GM21619 (cell line): ENCODE measurements around the gene PSMD14.

Experiments used
- ATAC-seq: cut with Tn5 transposase; IDR thresholded peaks from one replicate; pipeline ENCODE4 v1.9.1; 2021; ENCODE audit not compliant: unreplicated experiment

PSMD14 gene

DNA sequence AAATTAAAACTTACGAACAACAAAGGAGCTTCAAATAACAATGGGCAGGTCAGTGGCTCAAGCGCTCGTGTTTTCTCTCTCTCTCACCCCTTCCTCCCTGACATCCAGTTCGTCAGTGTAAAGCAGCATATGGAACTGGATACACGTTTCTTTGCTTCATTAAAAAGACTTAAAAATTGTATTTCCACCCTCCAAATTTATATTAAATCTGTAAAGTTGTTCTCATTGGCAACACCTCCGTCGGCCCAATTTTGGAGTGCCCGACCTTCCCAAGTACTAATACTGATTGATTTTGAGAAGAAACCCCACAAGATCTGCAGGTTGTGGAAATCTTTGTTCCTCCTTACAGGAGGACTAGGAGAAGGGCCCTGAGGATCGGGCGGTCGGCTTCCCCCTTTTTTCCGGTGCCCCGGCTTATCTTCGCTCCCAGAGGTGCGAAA is 110.1 kb downstream of the PSMD14 start:
- no peak for ATAC-seq

DNA sequence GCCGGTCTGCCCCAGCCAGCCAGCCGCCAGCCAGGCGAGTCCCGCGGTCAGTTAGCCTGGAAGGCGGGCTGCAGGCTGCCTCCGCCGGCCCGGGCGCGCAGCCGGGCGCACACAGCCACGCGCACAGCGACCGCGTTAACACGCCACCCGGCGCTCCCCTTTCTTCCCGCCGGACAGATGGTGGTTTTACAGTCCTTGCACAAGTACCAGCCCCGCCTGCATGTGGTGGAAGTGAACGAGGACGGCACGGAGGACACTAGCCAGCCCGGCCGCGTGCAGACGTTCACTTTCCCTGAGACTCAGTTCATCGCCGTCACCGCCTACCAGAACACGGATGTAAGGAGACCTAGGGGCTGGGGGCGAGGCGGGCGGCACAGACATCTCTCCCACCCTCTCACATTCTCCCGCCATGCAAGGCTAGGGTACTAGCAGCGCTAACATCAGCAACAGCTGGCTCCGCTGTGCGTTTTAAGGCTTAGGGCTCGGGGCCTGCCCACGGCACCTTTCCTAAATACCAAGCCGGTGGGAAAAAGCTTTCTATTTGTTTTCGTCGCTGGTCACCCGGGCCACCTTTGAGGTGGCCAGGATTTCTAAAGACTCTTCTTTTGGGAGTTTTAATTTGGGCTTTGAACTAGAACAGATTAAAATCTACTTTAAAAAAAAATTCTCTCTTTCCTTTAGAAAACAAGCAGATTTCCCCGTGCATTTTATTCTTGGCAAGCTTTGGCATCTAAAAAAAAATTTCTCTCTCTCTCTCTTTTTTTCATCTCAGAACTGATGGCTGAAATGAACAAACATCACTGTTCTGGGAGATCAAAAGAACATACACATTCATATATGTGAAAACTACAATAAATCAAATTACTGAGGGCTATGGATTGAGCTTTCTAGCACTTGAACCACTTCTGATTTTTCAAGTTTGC is 110.8 kb downstream of the PSMD14 start:
- ATAC-seq, result no peak

DNA sequence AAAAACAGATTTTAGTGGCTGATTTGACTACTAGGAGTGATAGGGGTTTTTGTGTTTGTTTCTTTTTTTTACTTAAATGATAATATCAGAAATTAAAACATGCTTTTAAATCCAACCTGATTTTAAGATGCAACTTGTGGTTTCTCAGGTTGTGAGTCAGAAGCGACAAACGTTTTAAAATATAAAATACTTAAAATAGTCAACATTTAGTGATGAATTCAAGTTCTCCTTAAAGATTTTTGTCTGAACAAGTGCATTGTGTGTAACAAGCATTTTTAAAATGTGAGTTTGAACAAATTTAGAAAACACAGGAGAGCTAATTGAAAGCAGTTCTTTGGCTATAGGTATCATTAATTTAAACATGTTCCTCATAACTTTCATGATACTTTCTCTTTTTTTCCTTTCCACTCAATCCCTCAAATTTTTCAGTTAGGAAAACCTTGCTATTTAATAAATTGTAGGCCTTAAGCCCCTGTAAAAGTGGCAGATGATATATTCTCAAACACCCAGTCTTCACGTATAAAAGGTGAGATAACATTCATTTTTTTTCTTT is 111.5 kb downstream of the PSMD14 start:
- no peak for ATAC-seq

DNA sequence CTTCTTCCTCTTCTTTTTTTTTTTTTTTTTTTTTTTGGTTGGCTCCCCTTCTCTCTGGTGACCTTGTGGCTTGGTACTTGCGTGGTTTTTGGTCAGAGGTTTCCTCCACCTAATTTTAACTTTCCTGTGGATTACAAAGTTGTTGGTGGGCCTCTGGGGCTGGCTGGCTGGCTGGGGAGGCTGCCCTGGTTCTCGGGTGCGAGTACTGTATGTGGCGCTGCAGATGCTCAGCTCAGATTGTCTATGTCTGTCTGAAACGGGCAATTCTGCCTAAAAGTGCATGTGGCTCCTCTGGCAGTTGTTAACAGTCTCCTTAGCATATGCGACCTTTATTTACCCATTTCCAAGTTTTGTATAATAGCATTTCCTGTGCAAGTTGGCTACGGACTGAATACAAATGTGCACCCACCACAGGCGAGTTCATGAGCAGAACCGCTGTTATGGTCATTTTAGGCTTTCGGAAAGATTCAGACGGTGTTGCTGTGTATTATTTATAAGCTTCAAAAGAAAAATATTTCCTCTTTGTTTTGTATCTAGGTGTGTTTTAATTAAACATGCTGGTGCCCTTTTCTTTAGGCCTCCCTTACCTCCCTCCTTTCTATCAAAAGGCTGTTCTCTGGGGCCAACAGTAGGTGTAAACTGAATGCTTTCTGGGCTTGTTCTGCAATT is 112.3 kb downstream of the PSMD14 start:
- no peak for ATAC-seq

DNA sequence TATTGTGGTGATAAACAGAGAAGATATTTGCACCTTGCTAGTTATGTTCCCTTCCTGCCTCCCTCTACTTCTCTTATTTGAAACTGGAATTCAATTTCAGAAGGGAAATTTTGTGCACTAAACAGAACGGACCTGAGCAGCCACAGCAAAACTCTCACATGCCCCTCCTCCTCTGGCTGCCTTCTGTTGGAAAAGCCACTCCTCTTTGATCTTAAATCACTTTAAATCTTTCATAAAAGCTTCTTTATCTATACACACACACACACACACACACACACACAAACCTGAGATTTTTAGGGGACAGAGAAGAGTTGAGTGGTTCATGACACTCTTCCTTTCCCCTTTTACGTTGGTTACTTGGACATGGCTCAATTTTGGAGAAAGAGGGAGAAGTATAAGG is 113.5 kb downstream of the PSMD14 start:
- ATAC-seq, result no peak

DNA sequence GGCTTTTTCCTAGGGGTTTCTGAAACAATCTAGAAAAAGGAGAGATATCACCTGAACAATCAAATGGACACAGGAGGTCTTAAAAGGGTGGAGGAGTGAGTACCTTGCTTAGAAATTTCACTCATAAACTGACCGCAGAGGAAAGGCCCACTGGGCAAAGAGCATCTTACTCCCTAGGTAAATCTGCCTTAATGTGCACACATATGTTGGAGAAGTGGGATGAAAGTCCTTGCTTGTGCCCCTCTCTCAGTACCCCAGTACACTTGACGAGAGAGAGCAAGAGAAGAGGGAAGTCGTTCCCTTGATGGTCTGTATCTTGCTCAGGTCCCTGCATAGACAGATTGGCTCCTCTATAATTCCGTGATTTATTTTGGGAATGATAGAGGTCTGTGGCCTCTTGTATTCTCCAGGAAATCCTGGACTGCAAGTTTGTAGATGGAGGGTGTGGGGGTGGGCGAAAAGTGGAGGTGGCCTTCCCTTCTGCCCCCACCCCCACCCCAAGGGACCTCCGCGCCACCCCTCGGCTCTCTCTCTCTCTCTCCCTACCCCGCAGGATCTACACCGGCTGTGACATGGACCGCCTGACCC is 114.7 kb downstream of the PSMD14 start:
- ATAC-seq, result no peak

DNA sequence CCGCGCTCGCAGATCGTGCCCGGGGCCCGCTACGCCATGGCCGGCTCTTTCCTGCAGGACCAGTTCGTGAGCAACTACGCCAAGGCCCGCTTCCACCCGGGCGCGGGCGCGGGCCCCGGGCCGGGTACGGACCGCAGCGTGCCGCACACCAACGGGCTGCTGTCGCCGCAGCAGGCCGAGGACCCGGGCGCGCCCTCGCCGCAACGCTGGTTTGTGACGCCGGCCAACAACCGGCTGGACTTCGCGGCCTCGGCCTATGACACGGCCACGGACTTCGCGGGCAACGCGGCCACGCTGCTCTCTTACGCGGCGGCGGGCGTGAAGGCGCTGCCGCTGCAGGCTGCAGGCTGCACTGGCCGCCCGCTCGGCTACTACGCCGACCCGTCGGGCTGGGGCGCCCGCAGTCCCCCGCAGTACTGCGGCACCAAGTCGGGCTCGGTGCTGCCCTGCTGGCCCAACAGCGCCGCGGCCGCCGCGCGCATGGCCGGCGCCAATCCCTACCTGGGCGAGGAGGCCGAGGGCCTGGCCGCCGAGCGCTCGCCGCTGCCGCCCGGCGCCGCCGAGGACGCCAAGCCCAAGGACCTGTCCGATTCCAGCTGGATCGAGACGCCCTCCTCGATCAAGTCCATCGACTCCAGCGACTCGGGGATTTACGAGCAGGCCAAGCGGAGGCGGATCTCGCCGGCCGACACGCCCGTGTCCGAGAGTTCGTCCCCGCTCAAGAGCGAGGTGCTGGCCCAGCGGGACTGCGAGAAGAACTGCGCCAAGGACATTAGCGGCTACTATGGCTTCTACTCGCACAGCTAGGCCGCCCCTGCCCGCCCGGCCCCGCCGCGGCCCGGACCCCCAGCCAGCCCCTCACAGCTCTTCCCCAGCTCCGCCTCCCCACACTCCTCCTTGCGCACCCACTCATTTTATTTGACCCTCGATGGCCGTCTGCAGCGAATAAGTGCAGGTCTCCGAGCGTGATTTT is 115.5 kb downstream of the PSMD14 start:
- no peak for ATAC-seq

DNA sequence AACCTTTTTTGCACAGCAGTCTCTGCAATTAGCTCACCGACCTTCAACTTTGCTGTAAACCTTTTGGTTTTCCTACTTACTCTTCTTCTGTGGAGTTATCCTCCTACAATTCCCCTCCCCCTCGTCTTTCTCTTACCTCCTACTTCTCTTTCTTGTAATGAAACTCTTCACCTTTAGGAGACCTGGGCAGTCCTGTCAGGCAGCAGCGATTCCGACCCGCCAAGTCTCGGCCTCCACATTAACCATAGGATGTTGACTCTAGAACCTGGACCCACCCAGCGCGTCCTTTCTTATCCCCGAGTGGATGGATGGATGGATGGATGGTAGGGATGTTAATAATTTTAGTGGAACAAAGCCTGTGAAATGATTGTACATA is 116.2 kb downstream of the PSMD14 start:
- no peak for ATAC-seq

DNA sequence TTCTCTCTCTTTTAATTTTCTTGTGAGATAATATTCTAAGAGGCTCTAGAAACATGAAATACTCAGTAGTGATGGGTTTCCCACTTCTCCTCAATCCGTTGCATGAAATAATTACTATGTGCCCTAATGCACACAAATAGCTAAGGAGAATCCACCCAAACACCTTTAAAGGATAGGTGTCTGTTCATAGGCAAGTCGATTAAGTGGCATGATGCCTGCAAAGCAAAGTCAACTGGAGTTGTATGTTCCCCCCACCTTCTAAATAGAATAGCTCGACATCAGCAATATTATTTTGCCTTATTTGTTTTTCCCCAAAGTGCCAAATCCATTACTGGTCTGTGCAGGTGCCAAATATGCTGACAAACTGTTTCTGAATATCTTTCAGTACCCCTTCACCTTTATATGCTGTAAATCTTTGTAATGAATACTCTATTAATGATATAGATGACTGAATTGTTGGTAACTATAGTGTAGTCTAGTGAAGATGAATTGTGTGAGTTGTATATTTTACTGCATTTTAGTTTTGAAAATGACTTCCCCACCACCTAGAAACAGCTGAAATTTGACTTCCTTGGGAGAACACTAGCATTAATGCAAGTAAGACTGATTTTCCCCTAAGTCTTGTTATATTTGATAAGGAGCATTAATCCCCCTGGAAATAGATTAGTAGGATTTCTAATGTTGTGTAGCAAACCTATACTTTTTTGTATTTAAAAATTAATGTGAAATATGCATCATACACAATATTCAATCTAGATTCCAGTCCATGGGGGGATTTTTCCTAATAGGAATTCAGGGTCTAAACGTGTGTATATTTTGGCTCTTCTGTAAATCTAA is 116.9 kb downstream of the PSMD14 start:
- no peak for ATAC-seq

DNA sequence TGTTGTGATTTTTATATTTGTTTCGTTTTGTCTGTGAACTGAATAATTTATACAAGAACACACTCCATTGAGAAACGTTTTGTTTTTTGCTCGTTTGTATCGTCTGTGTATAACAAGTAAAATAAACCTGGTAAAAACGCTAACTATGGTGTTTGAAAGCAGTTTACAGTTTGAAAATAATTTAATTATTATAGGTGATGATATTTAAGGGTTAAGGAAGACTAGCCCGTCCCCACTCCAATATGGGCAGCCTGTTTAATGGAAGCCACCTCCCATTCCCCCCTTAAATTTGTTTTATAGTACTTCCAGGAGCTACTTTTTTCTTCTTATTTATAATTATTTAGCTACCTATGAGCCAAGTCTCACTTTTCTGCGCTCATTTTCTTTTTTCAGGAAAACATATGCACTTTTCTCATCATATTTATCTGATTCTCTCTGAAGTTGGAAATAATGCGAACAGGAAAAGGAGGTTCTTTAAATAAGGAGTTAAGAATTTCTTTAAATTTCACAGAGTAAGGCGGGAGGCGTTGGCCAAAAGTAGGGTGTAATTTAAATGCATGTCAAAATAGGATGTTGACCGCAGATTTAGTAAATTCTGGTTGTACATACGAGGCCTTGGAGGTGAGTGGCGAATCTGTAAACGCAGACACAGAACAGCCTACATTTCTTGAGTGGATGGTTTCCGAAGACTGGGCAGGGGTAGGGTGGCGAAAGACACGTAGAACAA is 117.7 kb downstream of the PSMD14 start:
- ATAC-seq, result no peak

DNA sequence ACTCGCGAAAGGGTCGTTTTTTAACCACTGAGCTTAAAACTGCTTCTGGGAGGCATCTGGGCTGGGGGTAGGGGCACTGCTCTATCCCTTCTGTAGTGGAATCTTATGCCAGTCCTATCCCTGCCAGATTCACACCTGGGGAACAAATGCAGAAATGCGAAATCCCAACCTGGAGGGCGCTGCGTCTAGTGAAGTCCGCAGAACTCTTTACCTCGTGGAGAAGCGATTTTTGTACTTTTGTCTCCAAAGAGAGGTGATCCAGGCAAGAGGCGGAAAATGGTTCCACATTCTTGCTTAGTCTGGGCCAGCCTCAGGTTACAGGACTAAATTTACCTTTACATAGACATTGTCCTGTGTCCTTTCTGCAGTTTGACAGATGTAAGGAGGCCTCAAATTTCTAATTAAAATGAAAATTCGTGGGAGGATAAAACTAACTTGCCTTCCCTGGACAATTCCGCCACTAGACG is 118.3 kb downstream of the PSMD14 start:
- no peak for ATAC-seq

DNA sequence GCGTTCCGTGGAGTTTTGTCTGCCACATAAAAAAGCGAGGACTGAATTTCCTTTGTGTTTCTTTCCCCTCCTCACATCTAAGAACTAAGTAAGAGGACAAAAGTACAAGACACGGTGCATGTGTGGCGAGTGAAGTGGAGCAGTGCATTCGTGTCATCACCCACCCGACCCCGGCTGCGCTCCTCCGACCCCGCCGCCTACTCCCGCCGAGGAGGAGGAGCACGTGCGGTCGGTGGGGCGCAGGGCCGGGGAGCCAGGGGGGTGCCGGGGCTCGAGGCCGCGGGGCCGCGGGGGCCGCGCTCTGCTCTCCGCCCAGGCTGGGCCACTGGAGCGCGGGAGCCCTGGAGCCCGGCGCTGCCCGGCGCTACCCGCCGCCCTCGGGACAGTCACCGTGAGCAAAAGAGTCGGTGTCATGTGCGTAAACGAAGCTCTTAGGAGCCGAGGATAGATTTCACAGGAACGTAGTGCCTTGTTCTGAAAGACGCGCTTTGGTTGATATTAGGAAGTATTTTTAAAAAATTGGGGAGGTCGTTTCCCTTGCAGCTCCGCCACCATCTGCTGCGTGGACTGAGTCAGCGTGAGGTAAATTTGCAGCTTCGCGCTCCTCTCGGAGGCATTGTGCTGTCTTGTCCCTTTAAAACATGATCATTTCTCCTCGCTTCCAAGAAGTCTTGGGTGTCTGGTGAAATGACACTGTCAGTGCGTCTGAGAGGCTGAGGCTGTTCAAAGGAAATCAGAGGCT is 118.9 kb downstream of the PSMD14 start:
- ATAC-seq, result no peak

DNA sequence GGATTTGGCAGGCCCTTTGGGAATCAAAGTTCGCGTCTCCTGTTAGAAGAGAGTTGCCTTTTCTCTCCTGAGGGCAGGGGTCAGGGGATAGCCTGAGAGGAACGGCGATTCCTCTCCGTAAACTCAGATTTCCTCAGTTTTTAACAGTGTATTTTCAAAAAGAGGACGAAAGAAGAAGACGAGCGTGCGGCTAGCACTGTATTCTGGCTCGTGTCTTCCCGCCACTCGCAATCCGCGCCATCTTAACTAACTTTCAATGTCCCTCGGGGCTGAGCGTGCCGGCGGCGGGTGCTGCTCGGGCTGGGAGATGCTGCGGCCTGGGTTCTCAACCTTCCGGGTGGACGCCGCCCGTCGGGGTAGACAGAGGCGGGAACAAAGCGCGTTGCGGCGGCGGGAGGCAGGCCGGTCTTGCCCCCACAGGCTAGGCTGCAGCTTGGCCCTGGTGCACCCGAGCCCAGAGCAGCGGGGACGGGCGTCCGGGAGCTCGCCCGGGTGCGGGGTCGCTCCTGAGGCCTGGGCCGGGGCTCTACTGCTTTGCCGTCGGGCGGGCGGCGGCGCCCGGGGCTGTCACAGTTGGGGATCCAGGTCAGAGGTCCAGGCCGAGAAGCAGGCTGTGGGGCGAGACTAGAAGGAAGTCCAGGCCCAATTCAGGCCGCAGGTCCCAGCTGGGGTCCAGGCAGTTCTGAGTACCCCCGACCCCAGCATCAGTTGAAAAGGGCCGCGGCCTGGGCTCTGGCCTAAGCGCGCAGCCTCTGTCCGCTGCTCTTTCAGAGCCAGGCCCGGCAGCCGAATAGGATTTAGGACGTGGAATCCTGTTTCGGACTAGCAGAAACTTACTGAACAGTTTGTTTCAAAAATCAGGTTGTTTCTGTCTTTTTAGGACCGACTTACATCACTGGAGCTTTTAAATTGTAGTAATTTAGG is 119.7 kb downstream of the PSMD14 start:
- ATAC-seq, result no peak

DNA sequence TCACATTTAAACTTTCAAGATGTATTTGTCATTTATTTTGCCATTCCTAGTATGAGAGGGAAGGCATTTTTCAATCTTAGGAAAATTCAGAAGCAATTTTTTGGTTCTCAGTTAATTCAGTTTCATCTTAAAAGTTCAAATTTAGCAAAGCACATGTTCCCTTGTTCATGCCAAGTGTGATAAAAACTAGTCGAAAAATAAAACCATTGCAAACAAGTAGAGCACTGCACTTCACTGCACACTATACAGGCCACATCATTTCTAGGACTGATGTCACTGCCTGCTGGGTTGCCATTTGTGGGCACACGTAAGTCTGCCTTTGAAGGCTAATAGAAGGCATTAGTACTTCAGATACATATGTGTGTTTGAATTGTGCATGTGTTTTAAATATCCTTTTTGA is 122.2 kb downstream of the PSMD14 start:
- ATAC-seq, result no peak

DNA sequence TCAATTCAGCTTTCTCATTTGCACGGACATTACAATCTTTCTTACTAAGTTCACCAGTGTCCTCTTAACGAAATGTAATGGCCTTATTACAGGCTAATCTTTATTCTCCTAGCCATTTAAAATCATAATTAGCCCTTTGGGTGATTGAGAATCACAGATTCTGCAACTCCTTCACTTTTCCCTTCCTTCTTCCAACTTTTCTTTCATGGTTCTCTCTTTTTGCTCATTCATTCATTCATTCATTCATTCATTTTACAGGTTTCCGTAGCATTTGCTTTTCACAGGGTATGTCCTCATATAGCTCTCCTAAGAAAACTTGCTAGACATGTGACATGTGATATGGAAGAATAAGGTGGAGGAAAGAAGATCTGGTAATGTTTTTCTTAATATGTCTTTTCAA is 123.9 kb downstream of the PSMD14 start:
- ATAC-seq, result no peak

DNA sequence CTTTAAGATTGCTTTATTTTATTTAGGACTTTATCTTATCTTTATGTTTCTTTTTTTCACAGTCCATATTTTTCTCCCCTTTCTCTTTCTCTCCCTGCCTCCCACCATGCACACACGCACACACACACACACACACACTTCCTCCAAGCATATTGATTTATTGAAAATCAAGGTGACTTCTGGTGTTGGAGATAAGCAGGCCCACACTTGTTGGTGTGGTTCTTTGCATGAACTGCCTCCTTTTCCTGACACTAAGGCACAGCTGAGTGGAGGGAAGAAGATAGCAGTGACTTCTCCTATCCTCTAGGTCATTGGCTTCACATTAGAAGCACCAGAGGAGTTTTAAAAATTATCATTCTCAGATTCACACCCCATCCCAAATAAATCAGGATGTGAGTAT is 125.9 kb downstream of the PSMD14 start:
- ATAC-seq, result no peak

DNA sequence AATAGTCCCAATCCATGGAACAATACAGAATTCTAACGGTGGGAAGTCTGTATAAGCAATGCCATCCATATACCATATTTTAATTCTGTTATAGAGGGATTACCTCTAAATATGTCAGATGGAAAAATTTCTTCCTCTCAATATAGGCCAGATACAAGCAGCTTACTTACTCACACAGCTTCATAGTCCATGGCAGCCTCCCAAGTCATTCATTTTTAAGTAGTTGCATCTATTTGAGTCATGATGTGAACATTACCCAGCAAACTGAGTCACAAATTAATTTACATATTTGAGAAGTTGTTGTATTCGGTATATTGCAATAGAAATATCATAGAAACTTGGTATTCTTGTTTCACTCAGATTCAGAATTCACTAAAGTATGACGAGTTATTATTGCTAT is 128.2 kb downstream of the PSMD14 start:
- no peak for ATAC-seq
